A673 (cell line): ENCODE data around the gene SLC35E3.

Experiments used
- EZH2 ChIP-seq: fragments of 200-600 bp; sonication (generic); IDR thresholded peaks from 2 replicates; pipeline ENCODE4 v1.6.1; 2017; ENCODE audit warnings: borderline replicate concordance, low read depth, mild to moderate bottlenecking, mixed read lengths, antibody characterized with exemption, low read length; ENCODE audit not compliant: poor library complexity, severe bottlenecking
- TF ChIP-seq, protein P1 (sequence below): fragments of 300-800, 200-600 bp; sonication (generic); conservative IDR thresholded peaks from 2 replicates; pipeline ENCODE4 v1.5.1; 2017; ENCODE audit warnings: low read depth, mild to moderate bottlenecking, antibody characterized with exemption, low read length, moderate library complexity, mixed read lengths

DNA sequence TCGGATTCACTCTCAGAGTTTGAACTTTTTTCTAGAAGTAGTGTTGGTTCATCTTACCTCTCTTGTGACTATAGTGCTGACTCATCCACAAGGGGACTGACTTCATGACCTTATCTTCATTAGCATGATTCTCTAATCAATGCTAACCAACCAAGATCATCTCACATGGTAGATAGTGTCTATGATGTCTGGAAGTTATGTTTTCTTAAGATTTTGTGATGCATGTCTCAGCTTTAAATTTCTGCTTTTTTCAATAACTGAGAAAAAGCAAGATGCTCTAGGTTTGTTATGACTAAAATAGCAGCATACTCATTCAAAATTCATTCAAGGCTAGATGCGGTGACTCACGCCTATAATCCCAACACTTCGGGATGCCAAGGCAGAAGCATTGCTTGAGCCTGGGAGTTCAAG, 12.3 kb upstream of the SLC35E3 start:
- TF ChIP-seq, protein P1, sequence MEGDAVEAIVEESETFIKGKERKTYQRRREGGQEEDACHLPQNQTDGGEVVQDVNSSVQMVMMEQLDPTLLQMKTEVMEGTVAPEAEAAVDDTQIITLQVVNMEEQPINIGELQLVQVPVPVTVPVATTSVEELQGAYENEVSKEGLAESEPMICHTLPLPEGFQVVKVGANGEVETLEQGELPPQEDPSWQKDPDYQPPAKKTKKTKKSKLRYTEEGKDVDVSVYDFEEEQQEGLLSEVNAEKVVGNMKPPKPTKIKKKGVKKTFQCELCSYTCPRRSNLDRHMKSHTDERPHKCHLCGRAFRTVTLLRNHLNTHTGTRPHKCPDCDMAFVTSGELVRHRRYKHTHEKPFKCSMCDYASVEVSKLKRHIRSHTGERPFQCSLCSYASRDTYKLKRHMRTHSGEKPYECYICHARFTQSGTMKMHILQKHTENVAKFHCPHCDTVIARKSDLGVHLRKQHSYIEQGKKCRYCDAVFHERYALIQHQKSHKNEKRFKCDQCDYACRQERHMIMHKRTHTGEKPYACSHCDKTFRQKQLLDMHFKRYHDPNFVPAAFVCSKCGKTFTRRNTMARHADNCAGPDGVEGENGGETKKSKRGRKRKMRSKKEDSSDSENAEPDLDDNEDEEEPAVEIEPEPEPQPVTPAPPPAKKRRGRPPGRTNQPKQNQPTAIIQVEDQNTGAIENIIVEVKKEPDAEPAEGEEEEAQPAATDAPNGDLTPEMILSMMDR, result no peak
- no peak for TF ChIP-seq EZH2
